Esophagus squamous epithelium (tissue), 4 donors: ENCODE measurements around the gene SYT3.

Experiments used
- CTCF ChIP-seq, 6 experiments: fragments of 450-650 bp in 4 of 6; fragments of 200-600 bp in 2 of 6; sonication (generic) in 2 of 6; IDR thresholded peaks; one replicate each; pipeline ENCODE4 v1.5.1; 2016 to 2019; ENCODE audit warnings: antibody characterized with exemption in 6 of 6, mild to moderate bottlenecking in 4 of 6, moderate library complexity in 4 of 6
- POLR2A ChIP-seq, 4 donors: fragments of 450-650 bp; IDR thresholded peaks; one replicate each; pipeline ENCODE4 v1.6.1; 2017; ENCODE audit warnings: antibody characterized with exemption in 4 of 4, mild to moderate bottlenecking in 4 of 4, moderate library complexity in 3 of 4

GRCh38 chr19:50679177-50680125 is 39.8 kb upstream of the SYT3 start:
- no peak for TF ChIP-seq CTCF (IDR thresholded peaks at IDR 0.05)
- no peak for TF ChIP-seq POLR2A (IDR thresholded peaks at IDR 0.05)
